RWPE2 (cell line): ENCODE results near the gene USP3.

Experiments
- ATAC-seq: fragments of 200-7000 bp; cut with Tn5 transposase; 3 replicates; pipeline ENCODE4 v1.9.1; 2021; ENCODE audit warnings: low read depth
- DNase-seq: peaks from one replicate; pipeline ENCODE4 v3.0.0-alpha.2; 2020; ENCODE audit warnings: low spot score
- H3K27ac ChIP-seq: fragments of 450-650 bp; 2 replicates; pipeline ENCODE4 v1.5.1; 2017; ENCODE audit warnings: mild to moderate bottlenecking; ENCODE audit not compliant: poor library complexity, severe bottlenecking
- H3K27me3 ChIP-seq: fragments of 250-450 bp; sonication (Bioruptor Pico); 2 replicates; pipeline ENCODE4 v1.5.1; 2021; ENCODE audit warnings: mild to moderate bottlenecking, moderate library complexity; ENCODE audit not compliant: insufficient read depth, poor library complexity, severe bottlenecking
- H3K36me3 ChIP-seq: fragments of 250-450 bp; sonication (Bioruptor Pico); 2 replicates; pipeline ENCODE4 v1.5.1; 2020; ENCODE audit warnings: low read depth, mild to moderate bottlenecking, moderate library complexity
- H3K4me1 ChIP-seq: fragments of 250-450 bp; sonication (Bioruptor Pico); 2 replicates; pipeline ENCODE4 v1.5.1; 2021; ENCODE audit warnings: mild to moderate bottlenecking, moderate library complexity; ENCODE audit not compliant: insufficient read depth, poor library complexity, severe bottlenecking
- H3K4me3 ChIP-seq: fragments of 250-450 bp; sonication (Bioruptor Pico); 2 replicates; pipeline ENCODE4 v1.5.1; 2021; ENCODE audit warnings: mild to moderate bottlenecking, moderate library complexity; ENCODE audit not compliant: severe bottlenecking
- H3K9me3 ChIP-seq: fragments of 250-450 bp; sonication (Bioruptor Pico); 2 replicates; pipeline ENCODE4 v1.5.1; 2021; ENCODE audit warnings: mild to moderate bottlenecking, moderate library complexity; ENCODE audit not compliant: severe bottlenecking
- CTCF ChIP-seq: fragments of 450-650 bp; IDR thresholded peaks from one replicate; pipeline ENCODE4 v1.5.1; 2017; ENCODE audit warnings: mild to moderate bottlenecking, moderate library complexity; ENCODE audit not compliant: poor library complexity, severe bottlenecking

USP3 gene

GRCh38 chr15:63556736-63557135, 52.3 kb downstream of the USP3 start:
- Histone ChIP-seq H3K36me3 (peaks cover 61% of the 10 kb centered on the region), H3K9me3 (no peaks in the 10 kb centered on the region), H3K27me3 (no peaks in the 10 kb centered on the region), H3K4me3 (no peak overlapping the region), H3K27ac (no peak overlapping the region), H3K4me1 (peaks cover 24% of the 10 kb centered on the region)
- DNase-seq (no peak), ATAC-seq (no peak)
- TF ChIP-seq CTCF: no peak

GRCh38 chr15:63559753-63560152, 55.4 kb downstream of the USP3 start:
- H3K27ac ChIP-seq: no peak overlapping the region
- no peak for ATAC-seq
- no peaks in the 10 kb centered on the region for H3K27me3 ChIP-seq
- no peaks in the 10 kb centered on the region for H3K9me3 ChIP-seq
- no peak overlapping the region for H3K4me3 ChIP-seq
- no peak for DNase-seq
- peaks cover 78% of the 10 kb centered on the region for H3K36me3 ChIP-seq
- no peak for TF ChIP-seq CTCF
- H3K4me1 ChIP-seq: no peaks in the 10 kb centered on the region

- Histone ChIP-seq H3K36me3 (peaks cover 78% of the 10 kb centered on the region), H3K4me1 (no peaks in the 10 kb centered on the region), H3K27ac (no peak overlapping the region), H3K4me3 (no peak overlapping the region), H3K9me3 (no peaks in the 10 kb centered on the region), H3K27me3 (no peaks in the 10 kb centered on the region)
- DNase-seq (no peak), ATAC-seq (no peak)
- TF ChIP-seq CTCF: no peak
Observed at GRCh38 chr15:63560741-63561448, 56.5 kb downstream of the USP3 start.

GRCh38 chr15:63564093-63564492, 59.7 kb downstream of the USP3 start:
- no peaks in the 10 kb centered on the region for H3K27me3 ChIP-seq
- H3K36me3 ChIP-seq: peaks cover 87% of the 10 kb centered on the region
- ATAC-seq (no peak), DNase-seq (no peak)
- no peak for TF ChIP-seq CTCF
- no peaks in the 10 kb centered on the region for H3K4me1 ChIP-seq
- no peak overlapping the region for H3K27ac ChIP-seq
- no peaks in the 10 kb centered on the region for H3K9me3 ChIP-seq
- no peak overlapping the region for H3K4me3 ChIP-seq

GRCh38 chr15:63565536-63566186, 61.3 kb downstream of the USP3 start:
- 0 out of 3 replicates have a peak, but pooled peaks have one; percentile 13 for ATAC-seq
- no peak for TF ChIP-seq CTCF

More at GRCh38 chr15:63565536-63566186, 61.3 kb downstream of the USP3 start:
- no peak overlapping the region for H3K27ac ChIP-seq
- DNase-seq: no peak
- H3K9me3 ChIP-seq: no peaks in the 10 kb centered on the region
- no peaks in the 10 kb centered on the region for H3K4me1 ChIP-seq
- H3K4me3 ChIP-seq: no peak overlapping the region
- H3K36me3 ChIP-seq: peaks cover 86% of the 10 kb centered on the region
- H3K27me3 ChIP-seq: no peaks in the 10 kb centered on the region
